Keratinocyte (primary cell): ENCODE measurements around the gene RGS2. TPM values are rescaled to one million over a fixed set of nuclear protein-coding genes. Genes with fewer than 3 reads are reported as not detected.

Source experiments
- DNase-seq: peaks from one replicate; pipeline ENCODE4 v3.0.0-alpha.2; 2011; ENCODE audit warnings: low read depth, missing footprints, low spot score
- FAIRE-seq: peaks from 2 replicates; lab custom pipeline; 2011; peaks lifted over from hg19 to GRCh38; lab: Jason Lieb, UNC
- H2AFZ ChIP-seq: 2 replicates; pipeline ENCODE4 v1.6.0; 2012; ENCODE audit warnings: low read length, control low read depth, inconsistent platforms; ENCODE audit not compliant: control insufficient read depth
- H3K27ac ChIP-seq: 2 replicates; pipeline ENCODE4 v1.5.1; 2011; ENCODE audit warnings: low read length; ENCODE audit not compliant: control insufficient read depth, insufficient read depth
- H3K27me3 ChIP-seq: 3 replicates; pipeline ENCODE4 v1.6.0; 2011; ENCODE audit warnings: low read length; ENCODE audit not compliant: control insufficient read depth, insufficient read depth; ENCODE audit errors: extremely low read depth
- H3K36me3 ChIP-seq, 2 experiments: 2 replicates in 1 of 2; 3 replicates in 1 of 2; pipeline ENCODE4 v1.5.1; 2011; ENCODE audit warnings: low read length in 2 of 2, mild to moderate bottlenecking in 1 of 2; ENCODE audit not compliant: control insufficient read depth in 2 of 2, insufficient read depth in 2 of 2; ENCODE audit errors: extremely low read depth in 1 of 2
- H3K4me1 ChIP-seq: 3 replicates; pipeline ENCODE4 v1.5.1; 2011; ENCODE audit warnings: low read length; ENCODE audit not compliant: control insufficient read depth, insufficient read depth; ENCODE audit errors: extremely low read depth
- H3K4me2 ChIP-seq: 3 replicates; pipeline ENCODE4 v1.6.0; 2011; ENCODE audit warnings: low read depth, low read length; ENCODE audit not compliant: control insufficient read depth, insufficient read depth; ENCODE audit errors: extremely low read depth
- H3K4me3 ChIP-seq, 3 experiments: fragments of 200-600 bp in 1 of 3; sonication (generic) in 1 of 3; 2 replicates in 2 of 3; 3 replicates in 1 of 3; pipeline ENCODE4 v1.5.1; 2011 to 2016; ENCODE audit warnings: low read length in 3 of 3, mild to moderate bottlenecking in 3 of 3, control low read depth in 2 of 3, inconsistent platforms in 1 of 3, low read depth in 1 of 3, mixed read lengths in 1 of 3, mixed run types in 1 of 3, moderate library complexity in 1 of 3; ENCODE audit not compliant: control insufficient read depth in 2 of 3, insufficient read depth in 2 of 3; ENCODE audit errors: extremely low read depth in 1 of 3
- H3K79me2 ChIP-seq: 2 replicates; pipeline ENCODE4 v1.6.0; 2012; ENCODE audit warnings: low read length; ENCODE audit not compliant: control insufficient read depth, insufficient read depth
- H3K9ac ChIP-seq: 3 replicates; pipeline ENCODE4 v1.6.0; 2011; ENCODE audit warnings: low read length; ENCODE audit not compliant: control insufficient read depth, insufficient read depth; ENCODE audit errors: extremely low read depth
- H3K9me1 ChIP-seq: 3 replicates; pipeline ENCODE4 v1.6.0; 2011; ENCODE audit warnings: low read length; ENCODE audit not compliant: control insufficient read depth, insufficient read depth; ENCODE audit errors: extremely low read depth
- H3K9me3 ChIP-seq: 2 replicates; pipeline ENCODE4 v1.5.1; 2012; ENCODE audit warnings: low read depth, low read length; ENCODE audit not compliant: control insufficient read depth
- H4K20me1 ChIP-seq: 3 replicates; pipeline ENCODE4 v1.6.0; 2011; ENCODE audit warnings: low read length; ENCODE audit not compliant: control insufficient read depth, insufficient read depth; ENCODE audit errors: extremely low read depth
- EZH2 ChIP-seq: IDR thresholded peaks from one replicate; pipeline ENCODE4 v1.6.1; 2012; ENCODE audit warnings: inconsistent platforms, mild to moderate bottlenecking, low read length, moderate library complexity
- dilution Hi-C: fragments of 300-500 bp; cut with MboI; formaldehyde crosslinking; loops from one replicate; pipeline ENCODE4 v1.7.0; 2020; ENCODE audit warnings: low sequenced_read_pairs; ENCODE audit not compliant: extremely low pct_ligation_motif_present
- polyA plus RNA-seq, 5 experiments: library from polyadenylated mRNA; depleted of rRNA in 3 of 5; stranded (reverse) in 3 of 5; stranded (forward) in 1 of 5; unstranded in 1 of 5; fragments of >200 nt; gene quantifications; 1 replicate in 1 of 5; 2 replicates in 3 of 5; 3 replicates in 1 of 5; pipeline versions ENCODE4 v1.2.1 to v1.2.3, GENCODE V29; 2011 to 2012; ENCODE audit warnings: missing spikeins in 2 of 5, low read depth in 1 of 5, low replicate concordance in 1 of 5
- TF ChIP-seq, protein P1 (sequence below), 3 experiments: IDR thresholded peaks in 1 of 3; conservative IDR thresholded peaks in 1 of 3; optimal IDR thresholded peaks in 1 of 3; 2 replicates in 2 of 3; 3 replicates in 1 of 3; pipeline versions ENCODE3 to v1.5.1; 2011; ENCODE audit warnings: low read length in 3 of 3, mild to moderate bottlenecking in 3 of 3, moderate library complexity in 2 of 3, control low read depth in 1 of 3, inconsistent platforms in 1 of 3; ENCODE audit not compliant: insufficient read depth in 2 of 3; ENCODE audit errors: extremely low read depth in 1 of 3

RGS2 gene
- polyA plus RNA-seq, 1 donor (not counting 4 experiments of a cell fraction or from before 2014, with no cell fraction given), result 128 TPM

DNA sequence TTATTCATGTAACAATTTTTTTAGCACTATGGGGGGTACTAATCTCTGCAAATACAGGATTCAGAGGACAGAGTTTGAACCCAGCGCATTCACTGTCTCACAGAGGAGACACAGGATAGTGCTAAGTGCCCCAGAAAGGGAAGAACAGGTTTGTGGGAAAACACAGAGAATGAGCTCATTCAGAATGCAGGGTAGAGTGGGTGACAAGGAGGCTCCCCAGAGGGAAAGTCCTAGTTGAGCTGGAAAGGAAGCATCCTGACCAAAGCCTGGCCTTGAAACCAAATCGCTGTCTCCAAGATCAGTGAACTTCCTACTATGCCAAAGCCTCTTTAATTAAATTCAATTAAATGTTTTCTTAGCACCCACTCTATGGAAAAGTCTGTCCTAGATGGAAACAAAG, 19.0 kb upstream of the RGS2 start:
- Histone ChIP-seq H3K4me3 (no peak overlapping the region), H3K9me1 (no peaks in the 10 kb centered on the region), H3K9ac (no peak overlapping the region), H4K20me1 (no peaks in the 10 kb centered on the region), H3K79me2 (no peaks in the 10 kb centered on the region), H3K27ac (no peak overlapping the region), H2AFZ (no peak overlapping the region), H3K36me3 (no peaks in the 10 kb centered on the region), H3K4me1 (peaks cover 3% of the 10 kb centered on the region), H3K4me2 (no peak overlapping the region), H3K27me3 (no peaks in the 10 kb centered on the region), H3K9me3 (no peaks in the 10 kb centered on the region)
- dilution Hi-C loops, result no loop called here
- no peak for FAIRE-seq
- TF ChIP-seq, protein P1, sequence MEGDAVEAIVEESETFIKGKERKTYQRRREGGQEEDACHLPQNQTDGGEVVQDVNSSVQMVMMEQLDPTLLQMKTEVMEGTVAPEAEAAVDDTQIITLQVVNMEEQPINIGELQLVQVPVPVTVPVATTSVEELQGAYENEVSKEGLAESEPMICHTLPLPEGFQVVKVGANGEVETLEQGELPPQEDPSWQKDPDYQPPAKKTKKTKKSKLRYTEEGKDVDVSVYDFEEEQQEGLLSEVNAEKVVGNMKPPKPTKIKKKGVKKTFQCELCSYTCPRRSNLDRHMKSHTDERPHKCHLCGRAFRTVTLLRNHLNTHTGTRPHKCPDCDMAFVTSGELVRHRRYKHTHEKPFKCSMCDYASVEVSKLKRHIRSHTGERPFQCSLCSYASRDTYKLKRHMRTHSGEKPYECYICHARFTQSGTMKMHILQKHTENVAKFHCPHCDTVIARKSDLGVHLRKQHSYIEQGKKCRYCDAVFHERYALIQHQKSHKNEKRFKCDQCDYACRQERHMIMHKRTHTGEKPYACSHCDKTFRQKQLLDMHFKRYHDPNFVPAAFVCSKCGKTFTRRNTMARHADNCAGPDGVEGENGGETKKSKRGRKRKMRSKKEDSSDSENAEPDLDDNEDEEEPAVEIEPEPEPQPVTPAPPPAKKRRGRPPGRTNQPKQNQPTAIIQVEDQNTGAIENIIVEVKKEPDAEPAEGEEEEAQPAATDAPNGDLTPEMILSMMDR (optimal IDR thresholded peaks at IDR 0.05 in 1 of 3, IDR thresholded peaks at IDR 0.05 in 1 of 3, conservative IDR thresholded peaks at IDR 0.05 in 1 of 3; ENCODE audit: extremely low read depth in 1 of 3, insufficient read depth in 2 of 3, low read length in 3 of 3), result no peak
- TF ChIP-seq EZH2, result no peak
- no peak for DNase-seq

DNA sequence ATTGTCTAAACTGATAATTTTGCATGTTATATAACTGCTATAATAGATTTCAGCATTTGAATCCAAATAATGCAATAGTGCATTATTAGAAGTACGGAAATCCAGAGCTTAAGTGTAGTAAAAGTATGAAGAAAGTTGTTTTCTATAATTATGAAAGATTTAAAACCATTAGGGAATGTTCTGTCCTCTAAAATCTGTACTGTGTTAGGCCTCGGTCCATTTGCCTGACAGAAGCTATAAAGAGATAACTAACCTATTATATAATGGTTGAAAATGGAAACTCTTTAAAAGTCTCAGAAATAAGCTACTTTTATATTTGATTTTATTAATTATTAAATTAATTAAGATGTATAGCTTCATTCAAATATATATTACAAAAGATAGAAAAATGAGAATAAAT, 16.2 kb upstream of the RGS2 start:
- no peaks in the 10 kb centered on the region for H3K9me3 ChIP-seq
- FAIRE-seq, result no peak
- no peak overlapping the region for H3K4me2 ChIP-seq
- H2AFZ ChIP-seq, result no peak overlapping the region
- TF ChIP-seq, protein P1 (optimal IDR thresholded peaks at IDR 0.05 in 1 of 3, IDR thresholded peaks at IDR 0.05 in 1 of 3, conservative IDR thresholded peaks at IDR 0.05 in 1 of 3; ENCODE audit: extremely low read depth in 1 of 3, insufficient read depth in 2 of 3, low read length in 3 of 3), result no peak
- no peak for TF ChIP-seq EZH2
- H4K20me1 ChIP-seq, result no peaks in the 10 kb centered on the region
- no peaks in the 10 kb centered on the region for H3K36me3 ChIP-seq
- H3K27ac ChIP-seq, result no peak overlapping the region
- H3K79me2 ChIP-seq, result no peaks in the 10 kb centered on the region
- H3K4me1 ChIP-seq, result peaks cover 3% of the 10 kb centered on the region
- DNase-seq, result no peak
- no peaks in the 10 kb centered on the region for H3K27me3 ChIP-seq
- dilution Hi-C loops, result no loop called here
- H3K9ac ChIP-seq, result no peak overlapping the region
- no peaks in the 10 kb centered on the region for H3K9me1 ChIP-seq
- no peak overlapping the region for H3K4me3 ChIP-seq
